CD4-positive, alpha-beta T cell (primary cell): ENCODE results near the gene GSK3B. TPM values are rescaled to one million over a fixed set of nuclear protein-coding genes. Genes with fewer than 3 reads are reported as not detected.
"Not testable (repeated sequence)": the region's sequence is repeated elsewhere in the genome, so short reads cannot be mapped to it uniquely, and the experiment has no call there.

ENCODE experiments used
- ATAC-seq: fragments of 200-7000 bp; cut with Tn5 transposase; one replicate; pipeline ENCODE4 v1.10.0; 2022; ENCODE audit warnings: mild to moderate bottlenecking; ENCODE audit not compliant: poor library complexity
- CTCF ChIA-PET: fragments of 350-600 bp; sonication (Branson Sonifier 250); formaldehyde crosslinking; loops from one replicate; lab custom pipeline; 2021; ENCODE audit warnings: antibody characterized with exemption, inconsistent platforms; lab: Charles Lee
- POLR2A ChIA-PET: fragments of 350-600 bp; sonication (Branson Sonifier 250); formaldehyde crosslinking; loops from one replicate; lab custom pipeline; 2021; ENCODE audit warnings: antibody characterized with exemption, inconsistent platforms; lab: Charles Lee
- DNase-seq, 14 experiments: peaks; one replicate each; pipeline ENCODE4 v3.0.0-alpha.2; 2013 to 2020; ENCODE audit warnings: mixed read lengths in 2 of 14
- H3K27ac ChIP-seq, 2 donors: one replicate each; pipeline versions ENCODE4 v1.5.1 to v1.7.0; 2013; ENCODE audit warnings: low read length in 2 of 2, low read depth in 1 of 2, mild to moderate bottlenecking in 1 of 2
- H3K27me3 ChIP-seq, 2 experiments: 1 replicate in 1 of 2; 2 replicates in 1 of 2; pipeline versions ENCODE4 v1.6.1 to v1.7.0; 2013; ENCODE audit warnings: low read length in 2 of 2, control low read depth in 1 of 2, mild to moderate bottlenecking in 1 of 2, moderate library complexity in 1 of 2; ENCODE audit not compliant: insufficient read depth in 2 of 2, control insufficient read depth in 1 of 2
- H3K36me3 ChIP-seq: one replicate; pipeline ENCODE4 v1.6.1; 2013; ENCODE audit warnings: low read length, control low read depth; ENCODE audit not compliant: insufficient read depth
- H3K4me1 ChIP-seq: one replicate; pipeline ENCODE4 v1.6.1; 2013; ENCODE audit warnings: low read length, control low read depth; ENCODE audit not compliant: insufficient read depth
- H3K4me3 ChIP-seq: one replicate; pipeline ENCODE4 v1.5.1; 2013; ENCODE audit warnings: mild to moderate bottlenecking, low read length, moderate library complexity
- H3K9me3 ChIP-seq, 2 experiments: 1 replicate in 1 of 2; 2 replicates in 1 of 2; pipeline versions ENCODE4 v1.6.1 to v1.7.0; 2013; ENCODE audit warnings: low read length in 2 of 2, mild to moderate bottlenecking in 2 of 2, control low read depth in 1 of 2, moderate library complexity in 1 of 2; ENCODE audit not compliant: control insufficient read depth in 1 of 2, insufficient read depth in 1 of 2
- H3K27ac Mint-ChIP-seq: one replicate; pipeline ENCODE4 v1.8.0; 2020; ENCODE audit warnings: mixed read lengths
- H3K27me3 Mint-ChIP-seq: one replicate; pipeline ENCODE4 v1.8.0; 2021; ENCODE audit warnings: mixed read lengths
- H3K36me3 Mint-ChIP-seq: one replicate; pipeline ENCODE4 v1.8.0; 2021; ENCODE audit warnings: low read depth, mixed read lengths
- H3K4me1 Mint-ChIP-seq: one replicate; pipeline ENCODE4 v1.8.0; 2021; ENCODE audit warnings: low read depth, mixed read lengths
- H3K4me3 Mint-ChIP-seq: one replicate; pipeline ENCODE4 v1.8.0; 2020; ENCODE audit warnings: mild to moderate bottlenecking, mixed read lengths
- H3K9me3 Mint-ChIP-seq: one replicate; pipeline ENCODE4 v1.8.0; 2020; ENCODE audit warnings: mixed read lengths
- CTCF ChIP-seq: fragments of 200-600 bp; IDR thresholded peaks from one replicate; pipeline ENCODE4 v1.8.0; 2022; ENCODE audit warnings: antibody characterized with exemption, mild to moderate bottlenecking
- intact Hi-C, 2 experiments: fragments of 100-400 bp; cut with DNase I in 1 of 2; cut with micrococcal nuclease in 1 of 2; formaldehyde crosslinking; loops; one replicate each; pipeline versions ENCODE4 v1.15.1 to v1.9.0; 2023 to 2025; cut with DNase I, micrococcal nuclease
- total RNA-seq, 174 experiments: library from RNA in 2 of 174; stranded (reverse) in 2 of 174; gene quantifications; one replicate each; pipeline ENCODE4 v1.2.3 and lab custom pipeline; 2021 to 2026

GSK3B gene
- total RNA-seq, 2 experiments from 2014 or later: 27.9 to 29.1 TPM

GRCh38 chr3:119998166-119998565, 96.1 kb downstream of the GSK3B start:
- no peak for TF ChIP-seq CTCF
- peaks cover 75% of the 10 kb centered on the region for H3K36me3 Mint-ChIP-seq
- peaks cover 25% of the 10 kb centered on the region for H3K36me3 ChIP-seq
- ATAC-seq: no peak
- no peaks in the 10 kb centered on the region for H3K27me3 Mint-ChIP-seq
- H3K27ac Mint-ChIP-seq: no peak overlapping the region
- POLR2A ChIA-PET: no interaction called here
- CTCF ChIA-PET: no interaction called here
- H3K9me3 ChIP-seq: no peaks in the 10 kb centered on the region
- H3K4me1 Mint-ChIP-seq: peaks cover 44% of the 10 kb centered on the region
- no peaks in the 10 kb centered on the region for H3K27me3 ChIP-seq
- no peaks in the 10 kb centered on the region for H3K4me1 ChIP-seq
- H3K9me3 Mint-ChIP-seq: peaks cover 2% of the 10 kb centered on the region
- H3K4me3 ChIP-seq: no peak overlapping the region
- no peak overlapping the region for H3K27ac ChIP-seq
- intact Hi-C loops: loop anchor here in 1 of 2 experiments (10.0 kb wide), 1 partner anchor 97 kb away; the partner anchor contains the start of gene GSK3B
- DNase-seq: no peak
- H3K4me3 Mint-ChIP-seq: no peak overlapping the region

GRCh38 chr3:119990888-119991287, 103.4 kb downstream of the GSK3B start:
- Mint-ChIP-seq H3K27ac (no peak overlapping the region), H3K36me3 (peaks cover 48% of the 10 kb centered on the region), H3K4me3 (no peak overlapping the region), H3K27me3 (no peaks in the 10 kb centered on the region), H3K4me1 (peaks cover 52% of the 10 kb centered on the region), H3K9me3 (no peaks in the 10 kb centered on the region)
- no peak for TF ChIP-seq CTCF
- no peak for ATAC-seq
- intact Hi-C loops: loop anchor here in 1 of 2 experiments (10.0 kb wide), 1 partner anchor 104 kb away; the partner anchor contains the start of gene GSK3B
- Histone ChIP-seq H3K27ac (no peak overlapping the region), H3K4me3 (no peak overlapping the region), H3K36me3 (no peaks in the 10 kb centered on the region), H3K4me1 (no peaks in the 10 kb centered on the region), H3K27me3 (no peaks in the 10 kb centered on the region), H3K9me3 (peaks cover 3 to 4% of the 10 kb centered on the region in 2 experiments)
- CTCF ChIA-PET: no interaction called here
- POLR2A ChIA-PET: no interaction called here
- DNase-seq: no peak

GRCh38 chr3:119989981-119990655, 104.1 kb downstream of the GSK3B start:
- H3K27ac ChIP-seq: no peak overlapping the region
- ChIA-PET POLR2A (no interaction called here), CTCF (no interaction called here)
- H3K36me3 Mint-ChIP-seq: peaks cover 55% of the 10 kb centered on the region
- no peak overlapping the region for H3K4me3 Mint-ChIP-seq
- peaks cover 2% of the 10 kb centered on the region for H3K9me3 Mint-ChIP-seq
- H3K4me1 Mint-ChIP-seq: peaks cover 60% of the 10 kb centered on the region
- H3K36me3 ChIP-seq: no peaks in the 10 kb centered on the region
- no peaks in the 10 kb centered on the region for H3K4me1 ChIP-seq
- intact Hi-C loops: loop anchor here in 1 of 2 experiments (10.0 kb wide), 1 partner anchor 105 kb away; the partner anchor contains the start of gene GSK3B
- no peak overlapping the region for H3K4me3 ChIP-seq
- TF ChIP-seq CTCF: no peak
- H3K27me3 ChIP-seq: no peaks in the 10 kb centered on the region
- no peaks in the 10 kb centered on the region for H3K27me3 Mint-ChIP-seq
- no peak overlapping the region for H3K27ac Mint-ChIP-seq
- DNase-seq: no peak
- ATAC-seq: no peak
- peaks cover 3 to 4% of the 10 kb centered on the region in 2 experiments for H3K9me3 ChIP-seq

GRCh38 chr3:119986812-119987211, 107.4 kb downstream of the GSK3B start:
- Mint-ChIP-seq H3K9me3 (peaks cover 13% of the 10 kb centered on the region), H3K36me3 (peaks cover 75% of the 10 kb centered on the region), H3K4me1 (peaks cover 61% of the 10 kb centered on the region)
- DNase-seq, POLR2A ChIA-PET, H3K4me3 Mint-ChIP-seq, H3K27me3 Mint-ChIP-seq, ATAC-seq, CTCF ChIA-PET, H3K27ac Mint-ChIP-seq, H3K36me3 ChIP-seq, H3K27ac ChIP-seq, H3K27me3 ChIP-seq, H3K4me3 ChIP-seq, intact Hi-C loops, H3K4me1 ChIP-seq, H3K9me3 ChIP-seq: not testable (repeated sequence)
